ENCODE data around the gene NMRK1. TPM values are rescaled to one million over a fixed set of nuclear protein-coding genes. Genes with fewer than 3 reads are reported as not detected.

NMRK1 gene
- total RNA-seq, 1 donor, result 21.4 TPM

DNA sequence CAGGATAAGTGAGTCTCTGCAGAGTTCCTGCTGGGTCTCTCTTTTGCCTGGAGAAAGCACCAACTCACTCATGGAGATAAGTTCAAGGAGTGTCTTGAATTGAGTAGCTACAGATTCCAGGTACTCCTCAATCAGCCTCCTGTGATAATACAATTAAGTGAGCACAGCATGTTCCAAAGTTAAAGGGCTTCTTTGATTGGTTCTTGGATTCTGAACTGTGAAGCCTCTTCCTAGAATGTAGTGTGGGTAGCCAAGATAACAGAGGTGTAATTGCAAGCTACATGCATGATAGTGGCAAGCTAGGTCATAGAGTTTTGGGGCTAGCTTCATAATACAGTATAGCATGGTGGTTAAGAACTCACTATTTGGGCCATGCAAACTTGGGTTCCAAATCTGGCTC lies 36.7 kb downstream of the NMRK1 start:
- no peak overlapping the region for H3K4me2 ChIP-seq (ENCODE audit: insufficient read depth, low read length)
- DNase-seq (ENCODE audit: insufficient read length, low spot score, missing footprints), result no peak

DNA sequence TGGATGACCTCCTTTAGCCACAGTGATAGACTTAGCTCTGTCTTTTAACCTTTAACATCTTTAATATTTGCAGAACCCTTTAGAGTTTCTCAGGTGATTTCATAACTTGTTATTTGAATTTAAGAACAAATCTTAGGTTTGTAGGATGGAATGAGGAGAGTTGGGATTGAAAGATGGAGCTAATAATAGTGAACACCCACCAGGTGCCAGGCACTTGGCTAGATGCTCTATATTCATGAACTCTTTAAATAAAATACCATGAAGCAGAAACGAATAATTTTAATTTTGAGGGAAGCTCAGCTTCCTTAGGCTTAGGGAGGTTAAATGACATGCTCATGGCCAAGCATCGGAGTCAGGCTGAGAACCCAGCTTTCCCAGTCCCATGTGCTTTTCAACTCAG lies 40.4 kb downstream of the NMRK1 start:
- Histone ChIP-seq H3K4me1 (ENCODE audit: insufficient read depth, low read length) (no peaks in the 10 kb centered on the region), H3K36me3 (ENCODE audit: insufficient read depth, low read length) (no peaks in the 10 kb centered on the region), H3K9me3 (ENCODE audit: low read depth, low read length) (no peaks in the 10 kb centered on the region), H3K4me3 (ENCODE audit: insufficient read depth, low read length) (no peak overlapping the region), H3K79me2 (ENCODE audit: insufficient read depth, low read length) (no peaks in the 10 kb centered on the region), H4K20me1 (ENCODE audit: insufficient read depth, low read length) (no peaks in the 10 kb centered on the region), H2AFZ (ENCODE audit: low read length) (no peak overlapping the region), H3K27ac (ENCODE audit: low read depth, low read length) (no peak overlapping the region), H3K27me3 (ENCODE audit: insufficient read depth, low read length) (peaks cover 9% of the 10 kb centered on the region), H3K4me2 (ENCODE audit: insufficient read depth, low read length) (no peak overlapping the region)
- DNase-seq (ENCODE audit: insufficient read length, low spot score, missing footprints), result no peak
- TF ChIP-seq, protein P1, sequence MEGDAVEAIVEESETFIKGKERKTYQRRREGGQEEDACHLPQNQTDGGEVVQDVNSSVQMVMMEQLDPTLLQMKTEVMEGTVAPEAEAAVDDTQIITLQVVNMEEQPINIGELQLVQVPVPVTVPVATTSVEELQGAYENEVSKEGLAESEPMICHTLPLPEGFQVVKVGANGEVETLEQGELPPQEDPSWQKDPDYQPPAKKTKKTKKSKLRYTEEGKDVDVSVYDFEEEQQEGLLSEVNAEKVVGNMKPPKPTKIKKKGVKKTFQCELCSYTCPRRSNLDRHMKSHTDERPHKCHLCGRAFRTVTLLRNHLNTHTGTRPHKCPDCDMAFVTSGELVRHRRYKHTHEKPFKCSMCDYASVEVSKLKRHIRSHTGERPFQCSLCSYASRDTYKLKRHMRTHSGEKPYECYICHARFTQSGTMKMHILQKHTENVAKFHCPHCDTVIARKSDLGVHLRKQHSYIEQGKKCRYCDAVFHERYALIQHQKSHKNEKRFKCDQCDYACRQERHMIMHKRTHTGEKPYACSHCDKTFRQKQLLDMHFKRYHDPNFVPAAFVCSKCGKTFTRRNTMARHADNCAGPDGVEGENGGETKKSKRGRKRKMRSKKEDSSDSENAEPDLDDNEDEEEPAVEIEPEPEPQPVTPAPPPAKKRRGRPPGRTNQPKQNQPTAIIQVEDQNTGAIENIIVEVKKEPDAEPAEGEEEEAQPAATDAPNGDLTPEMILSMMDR (IDR thresholded peaks at IDR 0.05; ENCODE audit: extremely low read depth, low read depth, low read length), result no peak

More for the DNA sequence above, 36.7 kb downstream of the NMRK1 start:
- Histone ChIP-seq H3K36me3 (ENCODE audit: insufficient read depth, low read length) (no peaks in the 10 kb centered on the region), H3K27me3 (ENCODE audit: insufficient read depth, low read length) (no peaks in the 10 kb centered on the region), H3K4me1 (ENCODE audit: insufficient read depth, low read length) (no peaks in the 10 kb centered on the region), H4K20me1 (ENCODE audit: insufficient read depth, low read length) (no peaks in the 10 kb centered on the region), H3K27ac (ENCODE audit: low read depth, low read length) (no peak overlapping the region), H2AFZ (ENCODE audit: low read length) (no peak overlapping the region), H3K79me2 (ENCODE audit: insufficient read depth, low read length) (no peaks in the 10 kb centered on the region), H3K4me3 (ENCODE audit: insufficient read depth, low read length) (no peak overlapping the region), H3K9me3 (ENCODE audit: low read depth, low read length) (no peaks in the 10 kb centered on the region)
- TF ChIP-seq, protein P1 (IDR thresholded peaks at IDR 0.05; ENCODE audit: extremely low read depth, low read depth, low read length), result no peak

DNA sequence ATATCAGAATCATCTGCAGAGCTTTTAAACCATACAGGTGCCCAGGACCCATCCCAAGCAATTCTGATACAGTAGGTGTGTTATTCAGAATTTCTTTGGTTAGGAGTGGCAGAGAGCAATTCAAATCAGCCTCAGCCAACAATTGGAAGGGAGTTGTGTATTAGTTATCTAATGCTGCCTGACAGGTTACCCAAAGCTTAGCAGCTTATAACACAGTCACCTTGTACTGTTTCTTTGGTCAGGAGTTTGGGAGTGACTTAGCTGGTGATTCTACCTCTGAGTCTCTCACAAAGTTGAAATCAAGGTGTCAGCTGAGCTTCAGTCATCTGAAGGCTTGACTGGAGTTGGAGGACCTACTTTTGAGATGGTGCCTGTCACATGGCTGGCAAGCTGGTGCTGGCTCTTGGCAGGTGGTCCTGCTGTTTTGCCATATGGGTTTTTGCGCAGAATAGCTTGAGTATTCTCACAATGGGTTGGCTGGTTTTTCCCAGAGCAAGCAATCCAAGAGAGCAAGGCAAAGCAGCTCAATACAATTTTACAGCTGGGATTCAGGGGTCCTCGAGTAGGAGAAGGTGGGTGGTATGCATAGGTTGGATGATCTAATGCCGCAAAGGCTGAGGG lies 41.1 kb downstream of the NMRK1 start:
- H3K79me2 ChIP-seq (ENCODE audit: insufficient read depth, low read length), result no peaks in the 10 kb centered on the region
- no peaks in the 10 kb centered on the region for H3K4me1 ChIP-seq (ENCODE audit: insufficient read depth, low read length)
- DNase-seq (ENCODE audit: insufficient read length, low spot score, missing footprints), result no peak
- no peak overlapping the region for H3K4me2 ChIP-seq (ENCODE audit: insufficient read depth, low read length)
- H3K27ac ChIP-seq (ENCODE audit: low read depth, low read length), result no peak overlapping the region
- no peaks in the 10 kb centered on the region for H4K20me1 ChIP-seq (ENCODE audit: insufficient read depth, low read length)
- no peak overlapping the region for H2AFZ ChIP-seq (ENCODE audit: low read length)
- H3K36me3 ChIP-seq (ENCODE audit: insufficient read depth, low read length), result no peaks in the 10 kb centered on the region
- no peaks in the 10 kb centered on the region for H3K9me3 ChIP-seq (ENCODE audit: low read depth, low read length)
- H3K27me3 ChIP-seq (ENCODE audit: insufficient read depth, low read length), result peaks cover 9% of the 10 kb centered on the region
- no peak overlapping the region for H3K4me3 ChIP-seq (ENCODE audit: insufficient read depth, low read length)
- TF ChIP-seq, protein P1 (IDR thresholded peaks at IDR 0.05; ENCODE audit: extremely low read depth, low read depth, low read length), result no peak

DNA sequence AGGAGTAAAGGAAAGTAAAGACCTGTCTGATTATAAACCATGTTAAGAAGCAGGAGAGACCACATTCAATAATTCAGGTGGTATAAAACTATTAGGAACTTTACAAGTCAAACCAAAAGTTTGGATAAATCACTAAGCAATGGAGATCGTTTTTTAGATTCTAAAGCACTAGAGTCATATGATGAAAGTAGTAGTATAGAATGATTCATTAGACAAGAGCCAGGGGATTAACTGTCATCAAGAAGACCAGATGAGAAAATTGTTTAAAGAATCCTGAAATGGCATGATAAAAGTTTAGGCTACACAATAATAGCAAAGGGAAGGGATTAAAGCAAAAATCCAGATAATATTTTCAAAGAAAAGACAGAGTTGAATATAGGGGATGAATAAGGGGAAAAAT lies 46.9 kb downstream of the NMRK1 start:
- no peak overlapping the region for H3K4me2 ChIP-seq (ENCODE audit: insufficient read depth, low read length)
- H3K27me3 ChIP-seq (ENCODE audit: insufficient read depth, low read length), result peaks cover 9% of the 10 kb centered on the region
- no peaks in the 10 kb centered on the region for H3K9me3 ChIP-seq (ENCODE audit: low read depth, low read length)
- H3K79me2 ChIP-seq (ENCODE audit: insufficient read depth, low read length), result no peaks in the 10 kb centered on the region
- H2AFZ ChIP-seq (ENCODE audit: low read length), result no peak overlapping the region
- H4K20me1 ChIP-seq (ENCODE audit: insufficient read depth, low read length), result no peaks in the 10 kb centered on the region
- no peaks in the 10 kb centered on the region for H3K36me3 ChIP-seq (ENCODE audit: insufficient read depth, low read length)
- no peak overlapping the region for H3K27ac ChIP-seq (ENCODE audit: low read depth, low read length)
- TF ChIP-seq, protein P1 (IDR thresholded peaks at IDR 0.05; ENCODE audit: extremely low read depth, low read depth, low read length), result no peak
- DNase-seq (ENCODE audit: insufficient read length, low spot score, missing footprints), result peak; percentile 69
- H3K4me1 ChIP-seq (ENCODE audit: insufficient read depth, low read length), result peaks cover 23% of the 10 kb centered on the region
- H3K4me3 ChIP-seq (ENCODE audit: insufficient read depth, low read length), result no peak overlapping the region

Data from osteoblast (primary cell).